ENCODE data around the gene NDUFAF4. TPM values are rescaled to one million over a fixed set of nuclear protein-coding genes. Genes with fewer than 3 reads are reported as not detected.

NDUFAF4 gene
- total and polyA plus RNA-seq, 2 of the 8 experiments (the other 6 are each of a cell fraction or from before 2014, with no cell fraction given) = 21.9 to 84.4 TPM

DNA sequence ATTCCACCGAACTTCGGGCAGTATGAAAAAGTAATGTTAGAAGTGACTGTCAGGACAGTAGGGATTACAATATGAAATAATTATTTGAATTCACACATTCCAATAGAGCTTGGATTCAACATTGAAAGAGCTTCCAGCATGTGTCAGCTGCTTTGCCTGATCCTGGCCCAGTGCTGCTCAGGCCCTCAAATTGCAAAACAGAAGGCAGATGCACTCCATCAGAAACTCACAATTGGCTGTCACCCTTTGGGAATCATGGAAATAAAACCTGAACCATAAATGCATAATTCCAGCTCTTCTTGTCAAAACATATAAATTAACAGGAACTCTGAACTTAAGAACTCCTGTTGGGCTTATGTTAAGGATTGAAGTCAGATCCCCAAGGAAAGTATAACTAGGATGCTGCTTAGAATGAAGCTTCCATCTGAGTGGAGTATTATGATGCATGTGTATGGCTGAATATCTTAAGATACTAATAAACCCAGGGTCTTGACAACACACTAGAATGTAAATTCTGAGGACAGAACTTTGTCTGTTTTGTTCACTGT lies 1.8 kb upstream of the NDUFAF4 start (continued):
- TF ChIP-seq JUN (IDR thresholded peaks at IDR 0.05; ENCODE audit: low read depth, low read length) (no peak), EP300 (IDR thresholded peaks at IDR 0.05; ENCODE audit: borderline replicate concordance in 1 of 2, low read depth in 2 of 2, low read length in 2 of 2) (no peak), CBX8 (IDR thresholded peaks at IDR 0.05; ENCODE audit: borderline replicate concordance, low read depth, low read length) (no peak)

All from H1 (cell line).